HG02642 (cell line): ENCODE results near the gene SHLD1.
A peak's percentile ranks its signal among the peaks of the same experiment; 100 is the strongest.
"Not testable (repeated sequence)": the region's sequence is repeated elsewhere in the genome, so short reads cannot be mapped to it uniquely, and the experiment has no call there.

Experiments used
- ATAC-seq: cut with Tn5 transposase; IDR thresholded peaks from one replicate; pipeline ENCODE4 v1.9.1; 2021; ENCODE audit warnings: mild to moderate bottlenecking; ENCODE audit not compliant: unreplicated experiment, poor library complexity

SHLD1 gene

GRCh38 chr20:5749952-5750779 lies at the start of gene SHLD1:
Gene SHLD1, plus strand, starts transcription at chr20:5750401. Its CDS starts 22,465 bp downstream, at chr20:5772866.
- peak; percentile 96 for ATAC-seq

DNA sequence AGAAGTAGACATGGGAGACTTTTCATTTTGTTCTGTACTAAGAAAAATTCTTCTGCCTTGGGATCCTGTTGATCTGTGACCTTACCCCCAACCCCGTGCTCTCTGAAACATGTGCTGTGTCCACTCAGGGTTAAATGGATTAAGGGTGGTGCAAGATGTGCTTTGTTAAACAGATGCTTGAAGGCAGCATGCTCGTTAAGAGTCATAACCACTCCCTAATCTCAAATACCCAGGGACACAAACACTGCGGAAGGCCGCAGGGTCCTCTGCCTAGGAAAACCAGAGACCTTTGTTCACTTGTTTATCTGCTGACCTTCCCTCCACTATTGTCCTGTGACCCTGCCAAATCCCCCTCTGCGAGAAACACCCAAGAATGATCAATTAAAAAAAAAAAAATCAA lies 47.9 kb upstream of the SHLD1 start:
- not testable (repeated sequence) for ATAC-seq

DNA sequence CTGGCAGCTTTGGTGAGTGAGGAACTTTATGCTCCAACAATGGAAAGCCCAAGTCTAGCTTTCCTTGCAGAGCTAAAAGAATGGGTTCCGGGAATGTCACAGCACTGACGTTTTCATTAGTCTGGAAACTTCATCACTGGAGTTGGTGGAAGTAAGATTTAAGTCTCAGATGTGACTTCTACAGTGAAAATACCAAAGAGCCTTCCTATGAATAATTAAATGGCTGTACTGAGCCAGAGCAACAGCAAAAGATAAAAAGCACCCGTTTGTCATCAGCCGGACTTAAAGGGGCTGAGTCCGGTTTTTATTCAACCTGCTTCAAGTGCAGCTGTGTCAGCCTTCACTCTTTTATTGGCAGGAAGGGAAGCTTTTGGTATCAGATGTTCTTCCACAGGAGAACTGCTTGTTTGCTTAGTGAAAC lies 46.5 kb upstream of the SHLD1 start:
- ATAC-seq, result no peak

- no peak for ATAC-seq
These were observed 44.4 kb upstream of the SHLD1 start for GRCh38 chr20:5705827-5706226.

DNA sequence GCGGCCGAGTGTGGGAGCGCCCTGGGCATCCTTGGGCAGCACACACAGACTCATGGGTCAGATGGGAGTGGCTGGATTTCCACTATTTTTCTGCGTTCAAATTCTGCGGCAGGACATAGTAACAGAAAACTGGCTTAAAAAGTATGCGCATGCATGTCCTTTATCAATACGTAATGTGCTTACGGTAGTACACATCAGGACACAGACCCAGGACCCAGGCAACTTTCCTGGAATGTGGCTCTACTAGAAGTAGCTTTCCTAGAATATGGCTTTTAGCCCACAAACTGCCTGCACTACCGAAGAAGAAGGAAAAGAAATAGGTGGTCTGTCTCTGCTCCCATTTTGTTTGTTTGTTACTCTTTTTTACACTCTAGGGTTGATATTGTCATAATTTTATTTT lies 43.4 kb upstream of the SHLD1 start:
- no peak for ATAC-seq

DNA sequence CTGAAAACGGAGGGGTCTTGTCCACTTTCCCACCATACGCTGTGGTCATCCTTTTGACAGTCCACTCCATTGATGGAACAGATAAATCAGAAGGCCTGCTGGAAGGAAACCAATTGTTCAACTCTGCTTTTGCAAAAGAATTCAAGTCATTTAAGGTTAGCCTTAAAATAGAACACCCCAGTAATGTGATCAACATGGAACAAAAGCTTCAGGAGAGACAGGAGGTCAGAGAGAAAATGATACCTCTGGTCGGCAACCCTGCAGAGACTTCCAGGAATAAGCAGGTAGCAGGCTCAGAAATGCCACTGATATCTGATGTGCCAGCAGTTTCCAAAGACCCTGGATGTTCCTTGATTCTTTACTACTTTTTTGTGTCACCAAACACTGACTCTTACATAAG lies 39.6 kb upstream of the SHLD1 start:
- no peak for ATAC-seq

DNA sequence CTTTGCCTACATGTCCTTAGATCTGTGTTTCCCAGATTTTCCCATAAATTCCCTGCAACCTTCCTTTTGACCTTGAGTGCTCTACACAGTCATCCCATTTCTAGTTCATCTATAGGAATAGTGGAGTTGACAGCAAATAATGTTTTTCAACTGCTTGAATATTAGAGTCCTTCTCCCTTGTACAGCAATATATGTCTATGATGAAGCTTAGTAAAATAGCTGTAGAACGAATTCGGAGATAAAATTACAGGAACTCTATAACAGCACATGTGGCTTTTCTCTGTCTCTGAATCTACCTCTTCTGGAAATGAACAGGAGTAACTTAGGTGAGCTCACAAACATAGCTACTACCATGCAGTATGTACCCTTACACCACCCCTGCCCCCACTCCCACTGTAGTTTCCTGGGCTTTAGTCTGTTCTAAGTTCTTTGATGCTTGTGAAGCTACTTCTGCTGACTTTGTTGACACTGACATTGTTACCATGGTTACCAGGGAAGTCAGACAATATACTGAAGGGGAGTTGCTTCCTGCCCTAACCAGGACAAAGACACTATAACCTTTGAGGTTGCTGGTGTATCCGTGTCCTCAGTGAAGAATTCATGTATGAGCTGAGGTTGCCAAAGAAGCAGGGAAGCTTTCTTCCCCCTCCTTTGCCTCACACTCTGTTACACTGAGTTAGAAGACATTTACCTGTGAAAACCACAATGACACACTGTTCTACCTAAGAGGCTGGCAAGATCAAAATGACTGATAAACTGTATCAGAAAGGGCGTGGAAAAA lies 35.8 kb upstream of the SHLD1 start:
- no peak for ATAC-seq

GRCh38 chr20:5715071-5715841 lies 34.9 kb upstream of the SHLD1 start:
- no peak for ATAC-seq

GRCh38 chr20:5716953-5717352 lies 33.2 kb upstream of the SHLD1 start:
- ATAC-seq, result no peak

DNA sequence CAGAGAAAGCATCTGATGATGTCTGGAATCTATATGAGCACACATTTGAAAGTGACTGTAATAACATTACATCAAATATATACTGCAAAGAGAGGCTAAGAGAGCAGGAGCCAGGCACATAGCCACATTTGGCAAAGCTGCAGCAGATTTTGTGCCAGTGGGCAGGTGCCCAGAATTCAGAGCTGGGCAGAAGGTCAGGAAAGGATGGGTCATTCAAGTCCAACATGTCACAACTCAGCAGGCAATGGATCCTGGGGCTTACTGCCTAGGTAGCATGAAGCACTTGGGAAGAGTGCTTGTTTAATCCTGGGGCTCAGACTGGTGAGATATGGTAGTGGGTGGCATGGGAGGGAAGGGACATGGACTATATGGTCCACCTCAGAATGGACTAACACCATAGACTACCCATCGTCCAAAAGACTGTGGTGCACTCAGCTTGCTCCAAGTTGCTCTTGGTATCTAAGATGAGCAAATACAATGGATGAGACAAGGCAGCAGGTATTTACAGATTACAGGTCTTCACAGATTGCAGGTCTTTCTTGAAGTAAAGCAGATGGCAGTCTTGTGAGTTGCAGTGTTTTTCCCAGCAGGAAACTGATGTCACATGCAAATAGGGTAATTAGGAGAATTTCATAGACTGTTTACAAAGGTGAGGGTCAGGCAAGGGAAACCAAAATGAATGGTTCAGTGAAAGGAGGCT lies 31.2 kb upstream of the SHLD1 start:
- ATAC-seq, result no peak

DNA sequence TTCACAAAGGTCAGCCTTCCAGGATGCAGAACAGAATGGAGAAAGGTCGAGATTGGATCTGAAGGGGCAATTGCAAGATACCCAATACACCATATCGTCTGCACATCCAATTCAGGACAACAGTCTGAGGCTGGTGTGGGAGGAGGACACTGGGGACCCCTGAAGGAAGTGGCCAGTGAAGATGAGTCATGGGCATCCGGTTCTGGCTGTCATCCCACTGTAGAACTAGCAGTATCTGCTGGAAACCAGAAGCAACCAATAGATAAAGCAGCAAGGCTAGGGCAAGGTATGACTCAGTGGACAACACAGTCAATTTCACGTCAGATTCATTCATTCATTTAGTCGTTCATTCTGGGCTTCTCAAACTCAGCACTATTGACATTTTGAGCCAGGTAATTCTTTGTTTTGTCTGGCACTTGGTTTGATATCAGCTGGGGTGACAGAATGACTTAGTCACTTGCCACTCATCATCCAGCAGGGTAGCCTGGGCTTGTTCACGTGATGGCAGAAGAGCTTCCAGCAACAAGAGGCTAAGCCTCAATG lies 30.3 kb upstream of the SHLD1 start:
- ATAC-seq, result no peak

- no peak for ATAC-seq
These were observed 29.5 kb upstream of the SHLD1 start for GRCh38 chr20:5720696-5721095.

DNA sequence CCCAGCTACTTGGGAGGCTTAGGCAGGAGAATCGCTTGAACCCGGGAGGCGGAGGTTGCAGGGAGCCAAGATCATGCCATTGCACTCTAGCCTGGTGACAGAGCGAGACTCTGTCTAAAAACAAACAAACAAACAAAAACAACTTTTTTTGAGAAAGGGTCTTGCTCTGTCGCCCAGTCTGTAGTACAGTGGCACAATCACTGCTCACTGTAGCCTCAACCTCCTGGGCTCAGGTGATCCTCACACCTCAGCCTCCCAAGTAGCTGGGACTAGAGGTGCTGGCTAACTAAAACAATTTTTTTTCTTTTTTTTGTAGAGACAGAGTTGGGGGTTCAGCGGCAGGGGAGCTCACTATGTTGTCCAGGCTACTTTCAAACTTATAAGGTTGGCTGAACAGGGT lies 28.8 kb upstream of the SHLD1 start:
- ATAC-seq, result not testable (repeated sequence)

DNA sequence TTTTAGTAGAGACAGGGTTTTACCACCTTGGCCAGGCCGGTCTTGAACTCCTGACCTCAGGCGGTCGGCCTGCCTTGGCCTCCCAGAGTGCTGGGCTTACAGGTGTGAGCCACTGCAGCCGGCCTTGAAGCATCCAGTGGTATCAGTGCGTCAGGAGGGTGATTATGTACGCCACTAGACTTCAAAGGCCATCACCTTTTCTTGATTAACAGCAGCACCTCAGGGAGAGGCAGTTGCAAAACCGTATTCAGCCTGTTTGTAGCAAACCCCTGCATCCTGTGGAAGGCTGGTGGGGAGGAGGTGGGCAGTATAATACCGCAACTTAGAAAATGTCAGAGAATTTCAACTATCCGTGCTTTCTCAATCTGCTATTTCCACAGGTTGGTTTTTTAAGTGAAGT lies 27.3 kb upstream of the SHLD1 start:
- no peak for ATAC-seq

GRCh38 chr20:5725183-5725463 lies 25.1 kb upstream of the SHLD1 start:
- ATAC-seq, result not testable (repeated sequence)

DNA sequence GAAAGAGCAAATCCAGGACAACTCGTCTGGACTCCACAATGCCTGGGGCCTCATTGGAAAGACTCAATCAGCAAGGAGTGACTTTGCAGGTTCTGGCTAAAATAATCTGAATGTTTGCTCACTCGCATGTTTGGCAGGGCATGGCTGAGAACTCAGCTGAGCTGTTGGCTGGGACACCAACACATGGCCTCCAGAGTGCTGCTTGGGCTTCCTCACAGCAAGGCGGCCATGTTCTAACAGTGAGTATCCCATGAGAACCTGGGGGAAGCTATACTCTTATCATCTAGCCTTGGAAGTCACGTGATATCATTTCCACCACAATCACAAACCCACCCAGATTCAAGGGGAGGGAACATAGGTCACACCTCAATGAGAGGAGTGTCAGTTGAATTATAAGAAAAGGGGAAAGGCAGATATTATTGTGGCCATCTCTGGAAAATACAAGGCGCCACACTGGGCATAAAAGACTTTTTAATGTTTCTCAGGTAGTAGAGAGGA lies 23.1 kb upstream of the SHLD1 start:
- no peak for ATAC-seq

DNA sequence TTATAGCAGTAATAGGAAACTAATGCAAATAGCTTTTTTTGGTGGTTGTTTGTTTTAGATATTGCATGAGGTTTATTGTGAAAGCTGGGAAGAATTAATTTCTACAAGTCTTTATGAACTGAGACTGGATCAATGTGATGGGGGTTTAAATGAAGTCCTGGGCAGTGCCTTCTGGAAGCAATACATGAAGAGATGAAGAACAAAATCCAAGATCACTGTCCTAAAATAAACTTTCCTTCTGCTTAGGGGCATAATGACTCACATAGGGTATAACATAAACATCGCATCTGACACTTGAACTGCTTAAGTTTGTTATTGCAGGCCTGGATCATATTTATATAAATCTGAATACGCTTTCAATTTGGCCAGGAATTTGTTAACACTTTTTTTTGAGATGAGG lies 20.9 kb upstream of the SHLD1 start:
- no peak for ATAC-seq

- ATAC-seq, result no peak
These were observed 20.1 kb upstream of the SHLD1 start for GRCh38 chr20:5730131-5730530.

- no peak for ATAC-seq
These were observed 18.3 kb upstream of the SHLD1 start for GRCh38 chr20:5731753-5732366.

GRCh38 chr20:5734602-5735001 lies 15.6 kb upstream of the SHLD1 start:
- no peak for ATAC-seq
